Suprapubic skin (tissue), 3 donors: ENCODE measurements around the gene PAX5.

ENCODE experiments used
- CTCF ChIP-seq, 2 donors: fragments of 200-600 bp in 1 of 2; fragments of 450-650 bp in 1 of 2; sonication (generic) in 1 of 2; IDR thresholded peaks; one replicate each; pipeline ENCODE4 v1.5.1; 2016 to 2019; ENCODE audit warnings: antibody characterized with exemption in 2 of 2, mild to moderate bottlenecking in 1 of 2, moderate library complexity in 1 of 2
- EP300 ChIP-seq: sonication (generic); formaldehyde crosslinking; IDR thresholded peaks from one replicate; pipeline ENCODE4 v1.6.1; 2017; ENCODE audit warnings: antibody characterized with exemption
- POLR2A ChIP-seq, 2 donors: fragments of 450-650 bp; IDR thresholded peaks; one replicate each; pipeline ENCODE4 v1.6.1; 2017; ENCODE audit warnings: antibody characterized with exemption in 2 of 2, mild to moderate bottlenecking in 2 of 2, moderate library complexity in 2 of 2

GRCh38 chr9:36855448-36856315 is 178.4 kb downstream of the PAX5 start:
- no peak for TF ChIP-seq POLR2A (IDR thresholded peaks at IDR 0.05)
- no peak for TF ChIP-seq CTCF (IDR thresholded peaks at IDR 0.05)
- no peak for TF ChIP-seq EP300
